Inflammatory macrophage (primary cell): ENCODE measurements around the gene KLK4.

Experiments
- DNase-seq, 2 donors: peaks; one replicate each; pipeline ENCODE4 v3.0.0-alpha.2; 2020 to 2022
- total RNA-seq, 18 experiments: gene quantifications; one replicate each; lab custom pipeline; 2026; ENCODE audit warnings: mixed read lengths in 6 of 18, inconsistent platforms in 2 of 18; lab: John Stamatoyannopoulos, UW

KLK4 gene, protein sequence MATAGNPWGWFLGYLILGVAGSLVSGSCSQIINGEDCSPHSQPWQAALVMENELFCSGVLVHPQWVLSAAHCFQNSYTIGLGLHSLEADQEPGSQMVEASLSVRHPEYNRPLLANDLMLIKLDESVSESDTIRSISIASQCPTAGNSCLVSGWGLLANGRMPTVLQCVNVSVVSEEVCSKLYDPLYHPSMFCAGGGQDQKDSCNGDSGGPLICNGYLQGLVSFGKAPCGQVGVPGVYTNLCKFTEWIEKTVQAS
- total RNA-seq: 0 to 0.80 (median 0.07) reads per million in 18 experiments

DNA sequence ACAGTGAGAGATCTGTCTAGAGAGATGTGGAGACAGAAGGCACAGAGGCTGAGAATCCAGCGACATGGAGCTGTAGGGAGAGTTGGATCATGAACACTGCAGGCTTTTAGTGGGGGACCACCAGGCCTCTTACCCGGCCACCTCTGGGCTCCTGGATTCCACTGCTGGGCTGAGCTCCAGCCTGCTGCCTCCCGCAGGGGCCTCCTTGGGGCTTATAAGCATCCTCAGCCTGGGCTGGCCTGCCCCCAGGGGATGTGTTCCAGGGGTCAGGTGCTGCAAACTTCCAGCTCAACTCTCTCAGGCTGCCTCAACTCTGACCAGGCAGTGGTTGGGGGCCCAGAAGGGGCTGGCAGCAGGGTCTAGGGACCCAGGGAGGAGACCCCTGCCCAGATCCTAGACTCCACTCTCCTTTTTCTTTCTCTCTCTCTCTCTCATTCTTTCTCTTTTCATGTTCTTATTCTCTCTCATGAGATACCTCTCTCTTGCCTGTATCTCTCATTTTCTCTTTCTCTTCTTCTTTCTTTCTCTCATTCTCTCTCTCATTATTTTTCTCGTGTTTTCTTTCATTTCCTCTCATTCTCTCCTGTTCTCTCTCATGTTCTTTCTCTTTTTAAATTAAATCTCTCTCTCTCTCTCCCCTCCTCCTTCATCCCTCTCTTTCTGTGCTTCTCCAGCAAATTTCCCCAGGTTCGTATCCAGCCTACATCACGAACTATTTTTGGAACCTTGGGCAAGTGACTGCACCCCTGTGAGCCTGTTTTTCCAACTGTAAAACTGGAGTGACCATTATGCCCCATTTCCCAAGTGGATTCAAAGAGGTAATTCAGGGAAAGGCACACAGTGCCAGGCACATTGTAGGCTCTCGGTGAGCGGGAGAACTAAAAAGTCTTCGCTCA, at the start of gene KLK4:
Gene KLK4 (minus strand): TSS at position 190 of the 896 bp plus-strand sequence. CDS start 657 bp downstream, outside the sequence.
- DNase-seq: no peak

DNA sequence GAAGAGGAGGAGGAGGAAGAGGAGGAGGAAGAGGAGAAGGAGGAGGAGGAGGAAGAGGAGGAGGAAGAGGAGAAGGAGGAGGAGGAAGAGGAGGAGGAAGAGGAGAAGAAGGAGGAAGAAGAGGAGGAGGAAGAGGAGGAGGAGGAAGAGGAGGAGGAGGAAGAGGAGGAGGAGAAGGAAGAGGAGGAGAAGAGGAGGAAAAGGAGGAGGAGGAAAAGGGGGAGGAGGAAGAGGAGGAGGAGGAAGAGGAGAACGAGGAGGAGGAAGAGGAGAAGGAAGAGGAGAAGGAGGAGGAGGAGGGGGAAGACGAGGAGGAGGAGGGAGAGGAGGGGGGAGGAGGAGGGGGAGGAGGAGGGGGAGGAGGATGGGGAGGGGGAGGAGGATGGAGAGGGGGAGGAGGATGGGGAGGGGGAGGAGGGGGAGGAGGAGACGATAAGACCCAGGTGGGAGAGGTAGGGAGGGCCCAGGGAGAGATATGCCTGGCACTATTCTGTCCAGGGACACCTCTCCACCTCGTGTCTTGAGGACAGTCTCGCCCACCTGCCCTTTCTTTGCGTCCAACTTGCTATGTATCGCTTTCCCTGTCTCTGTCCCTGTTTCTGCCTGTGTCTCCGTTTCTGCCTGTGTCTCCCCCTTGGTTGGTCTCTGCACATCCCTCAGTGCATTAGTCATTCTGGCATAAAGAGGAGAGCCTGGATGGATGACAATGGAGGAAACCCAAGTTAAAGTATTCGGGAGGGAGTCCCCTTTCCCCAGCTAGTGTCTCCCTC, 48.7 kb upstream of the KLK4 start:
- no peak for DNase-seq

DNA sequence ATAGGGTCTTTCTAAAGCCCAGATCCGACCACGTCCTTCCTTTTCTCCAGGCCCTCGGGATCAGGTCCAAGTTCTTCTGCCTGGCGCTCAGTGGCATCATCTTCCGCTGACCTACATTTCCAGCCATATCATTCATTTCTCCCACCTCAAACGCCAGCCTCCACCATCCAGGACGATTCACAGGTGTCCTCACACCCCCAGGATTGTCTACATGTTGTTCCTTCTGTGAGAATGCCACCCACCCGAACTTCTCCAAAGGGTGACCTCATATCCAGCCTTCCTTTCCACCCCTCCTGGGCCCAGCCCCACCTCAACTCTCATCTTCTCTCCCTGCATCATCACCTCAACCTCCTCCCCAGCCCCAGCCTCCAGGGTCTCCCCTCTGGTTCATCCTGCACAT, 46.4 kb upstream of the KLK4 start:
- no peak for DNase-seq

DNA sequence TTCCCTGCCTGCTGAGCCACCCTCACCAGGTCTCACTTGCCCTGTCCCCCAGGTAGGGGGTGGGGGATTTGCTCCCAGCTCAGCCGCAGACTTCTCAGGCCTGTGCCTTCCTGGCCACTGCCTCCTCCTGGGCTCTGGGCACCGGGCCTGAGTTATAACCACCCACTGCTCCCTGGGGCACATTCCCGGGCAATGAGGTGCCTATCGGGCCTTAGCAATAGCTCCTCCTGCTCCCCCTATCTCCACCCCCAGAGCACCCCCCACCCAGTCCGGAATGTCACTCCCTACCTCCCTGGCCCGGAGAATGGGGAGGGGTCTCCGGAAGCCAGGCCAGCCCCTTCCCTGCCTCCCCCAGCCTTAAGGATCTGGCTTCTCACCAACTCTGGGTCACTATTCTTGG, 41.7 kb upstream of the KLK4 start, which contains the start of gene KLK5:
Gene KLK5 (minus strand): TSS at position 129 of the 400 bp plus-strand sequence. CDS start 381 bp downstream, outside the sequence.
- no peak for DNase-seq

DNA sequence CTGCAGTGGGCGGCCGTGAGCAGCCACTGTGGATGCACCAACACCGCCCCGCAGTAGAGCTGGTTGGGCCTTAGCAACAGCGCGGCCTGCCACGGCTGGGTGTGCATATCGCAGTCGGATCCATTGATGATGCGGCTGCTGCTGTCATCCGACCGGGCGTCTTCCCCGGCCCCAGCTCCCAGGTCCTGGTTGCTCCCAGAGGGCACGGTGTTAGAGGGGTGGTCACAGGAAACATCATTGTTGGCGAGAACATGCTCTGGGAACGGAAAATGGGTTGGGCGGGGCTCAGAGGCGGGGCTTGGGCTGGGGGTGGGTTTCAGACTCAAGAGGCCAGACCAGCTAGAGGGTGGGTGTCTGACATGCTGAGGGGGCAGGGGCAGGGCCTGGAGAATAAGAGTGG, 38.7 kb upstream of the KLK4 start:
- no peak for DNase-seq

DNA sequence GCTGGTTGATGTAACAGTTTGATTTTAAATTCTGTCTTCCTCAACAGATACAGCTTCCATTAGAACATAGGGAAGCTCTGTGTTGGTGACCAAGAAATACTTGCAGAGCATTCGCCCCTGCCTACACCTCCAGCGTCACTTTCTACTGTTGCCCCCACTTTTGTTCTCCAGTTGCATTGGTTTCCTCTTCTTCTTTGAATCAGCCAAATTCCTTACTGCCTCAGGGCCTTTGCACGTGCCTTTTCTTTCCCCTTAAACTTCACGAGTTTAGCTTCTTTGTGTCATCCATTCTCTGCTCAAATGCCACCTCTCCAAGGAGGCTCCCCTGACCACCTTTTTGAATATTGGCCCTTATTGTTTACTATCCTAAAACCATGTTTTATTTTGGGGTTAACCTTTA, 35.9 kb upstream of the KLK4 start:
- DNase-seq: no peak

DNA sequence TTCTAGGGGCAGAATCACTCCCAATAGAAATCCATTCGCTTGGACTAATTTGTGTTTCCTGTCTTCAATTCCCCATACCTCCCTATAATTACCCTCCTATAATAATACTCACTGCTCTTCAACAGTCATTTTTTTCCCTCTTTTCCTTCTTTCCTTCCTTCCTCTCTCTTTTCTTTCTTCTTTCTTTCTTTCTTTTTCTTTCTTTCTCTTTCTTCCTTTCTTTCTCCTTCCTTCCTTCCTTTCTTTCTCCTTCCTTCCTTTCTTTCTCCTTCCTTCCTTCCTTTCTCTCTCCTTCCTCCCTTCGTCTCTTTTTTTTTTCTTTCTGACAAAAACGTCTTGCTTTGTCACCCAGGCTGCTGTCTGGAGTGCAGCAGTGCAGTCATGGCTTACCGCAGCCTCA, 33.6 kb upstream of the KLK4 start:
- DNase-seq: no peak

DNA sequence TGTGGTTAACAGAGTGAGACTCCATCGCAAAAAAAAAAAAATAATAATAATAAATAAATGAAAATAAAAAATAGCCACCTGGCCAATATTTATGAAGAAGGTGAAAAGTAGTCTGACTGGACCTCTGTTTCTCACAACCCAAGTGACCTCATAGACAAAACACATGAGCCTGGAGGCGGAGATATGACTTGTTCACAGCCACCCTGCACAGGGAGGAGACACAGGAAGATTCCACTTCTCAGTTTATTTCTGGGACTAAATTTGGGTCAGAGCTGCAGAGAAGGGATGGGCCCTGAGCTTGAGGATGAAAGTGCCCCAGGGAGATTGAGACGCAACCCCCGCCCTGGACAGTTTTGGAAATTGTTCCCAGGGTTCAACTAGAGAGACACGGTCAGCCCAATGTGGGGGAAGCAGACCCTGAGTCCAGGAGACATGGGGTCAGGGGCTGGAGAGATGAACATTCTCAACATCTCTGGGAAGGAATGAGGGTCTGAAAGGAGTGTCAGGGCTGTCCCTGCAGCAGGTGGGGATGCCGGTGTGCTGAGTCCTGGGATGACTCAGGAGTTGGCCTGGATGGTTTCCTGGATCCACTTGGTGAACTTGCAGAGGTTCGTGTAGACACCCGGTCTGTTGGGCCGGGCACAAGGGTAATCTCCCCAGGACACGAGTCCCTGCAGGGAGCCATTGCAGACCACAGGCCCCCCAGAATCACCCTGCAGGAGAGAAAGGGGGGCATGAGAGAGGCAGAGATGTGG, 32.1 kb upstream of the KLK4 start:
- DNase-seq: no peak

DNA sequence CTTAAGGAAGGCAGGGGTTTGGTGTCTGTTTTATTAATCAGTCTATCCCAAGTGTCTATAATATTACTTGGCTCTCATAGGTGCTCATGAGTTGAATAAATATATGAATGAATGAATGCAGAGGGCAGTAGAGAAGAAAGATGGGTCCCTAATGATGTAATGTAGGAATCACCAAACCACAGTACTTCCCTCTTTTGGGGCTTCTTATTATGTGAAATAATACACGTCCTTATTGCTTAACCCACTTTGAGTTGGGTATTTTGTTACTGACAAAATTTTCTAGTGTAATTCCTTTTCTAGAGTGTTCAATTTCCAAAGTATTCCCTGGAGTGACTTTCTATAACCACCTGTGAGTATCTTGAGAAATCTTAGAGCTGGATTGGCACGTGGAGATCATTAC, 28.4 kb upstream of the KLK4 start:
- peak in 1 of 2 donors; percentile 37 for DNase-seq

DNA sequence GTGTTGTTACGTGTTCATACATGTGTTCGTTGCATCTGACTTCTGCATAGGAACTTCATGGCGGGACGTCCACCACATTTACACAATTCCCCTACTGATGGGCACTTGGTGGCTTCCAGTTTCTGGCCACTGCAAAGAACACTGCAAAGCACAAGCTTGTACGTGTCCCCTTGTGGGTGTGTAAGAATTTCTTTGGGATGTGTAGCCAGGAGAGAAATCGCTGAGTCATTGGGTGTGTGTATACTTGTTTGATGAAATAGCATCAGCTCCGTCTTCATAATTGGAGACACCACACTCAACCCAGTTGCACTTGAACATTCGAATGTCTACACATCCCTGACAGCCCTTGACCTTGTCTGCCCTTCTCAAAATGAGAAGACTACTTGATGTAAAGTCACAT, 22.4 kb upstream of the KLK4 start:
- DNase-seq: no peak

DNA sequence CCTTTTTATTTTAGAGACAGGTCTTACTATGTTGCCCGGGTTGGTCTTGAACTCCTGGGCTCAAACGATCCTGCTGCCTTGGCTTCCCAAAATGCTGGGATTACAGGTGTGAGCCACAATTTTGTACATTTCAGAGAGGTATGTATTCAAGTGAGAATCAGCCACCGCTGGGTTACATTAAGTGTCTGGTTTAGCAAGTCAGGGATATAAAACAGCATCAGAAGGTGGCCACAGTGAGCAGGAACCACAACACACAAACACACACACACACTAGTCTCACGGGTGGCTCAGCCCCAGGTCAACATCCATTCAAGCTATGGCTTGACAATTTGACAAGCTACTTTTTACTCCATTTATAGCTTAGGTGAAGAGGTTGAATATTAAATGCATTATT, 21.5 kb upstream of the KLK4 start:
- DNase-seq: no peak

DNA sequence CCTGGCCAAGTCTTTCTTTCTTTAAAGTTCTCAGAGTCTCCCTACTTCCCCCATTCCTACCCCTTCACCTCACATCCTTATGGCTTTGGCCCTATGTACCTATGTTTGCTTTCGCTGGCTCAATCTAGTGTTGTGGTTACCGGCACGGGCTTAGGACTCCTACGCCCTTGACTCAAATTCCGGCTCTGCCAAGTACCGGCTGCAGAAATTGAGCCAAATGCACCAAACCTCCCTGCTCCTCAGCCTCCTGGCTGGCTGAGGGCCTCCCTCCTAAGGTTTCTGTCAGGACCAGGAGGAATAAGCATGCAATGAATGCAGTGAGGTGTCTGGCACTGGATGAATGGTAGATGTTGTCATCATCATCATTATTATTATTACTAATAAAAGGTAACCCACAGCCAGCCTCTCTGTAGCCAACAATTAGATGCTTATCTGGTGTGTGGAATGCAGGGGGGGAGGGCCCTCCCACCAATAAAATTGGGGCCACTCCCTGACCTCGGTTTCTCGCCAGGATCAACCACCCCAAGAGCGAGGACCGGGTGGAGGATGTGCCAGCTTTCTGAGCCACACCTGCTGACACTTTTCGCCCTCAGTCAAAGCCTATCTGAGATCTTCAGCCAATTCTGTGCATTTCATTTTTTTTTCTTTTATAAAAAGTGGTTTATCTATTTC, 21.0 kb upstream of the KLK4 start:
- no peak for DNase-seq

DNA sequence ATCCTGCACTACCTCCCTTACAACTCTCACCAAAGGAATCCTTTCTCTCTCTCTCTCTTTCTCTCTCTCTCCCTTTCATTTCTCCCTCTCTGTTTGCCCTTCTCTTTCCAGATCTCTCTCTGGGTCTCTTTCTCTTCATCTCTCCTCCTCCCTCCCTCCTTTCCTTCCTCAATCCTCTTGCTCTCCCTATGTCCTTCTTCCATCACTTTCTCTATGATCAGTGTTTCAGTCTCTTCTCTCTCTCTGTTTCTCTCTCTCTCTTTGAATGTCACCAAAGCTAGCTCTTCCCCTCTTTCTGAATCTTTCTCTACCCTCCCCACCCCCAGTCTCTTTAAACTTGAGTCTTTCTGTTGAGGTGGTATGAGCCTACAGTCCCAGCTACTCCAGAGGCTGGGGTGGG, 19.8 kb upstream of the KLK4 start:
- no peak for DNase-seq

DNA sequence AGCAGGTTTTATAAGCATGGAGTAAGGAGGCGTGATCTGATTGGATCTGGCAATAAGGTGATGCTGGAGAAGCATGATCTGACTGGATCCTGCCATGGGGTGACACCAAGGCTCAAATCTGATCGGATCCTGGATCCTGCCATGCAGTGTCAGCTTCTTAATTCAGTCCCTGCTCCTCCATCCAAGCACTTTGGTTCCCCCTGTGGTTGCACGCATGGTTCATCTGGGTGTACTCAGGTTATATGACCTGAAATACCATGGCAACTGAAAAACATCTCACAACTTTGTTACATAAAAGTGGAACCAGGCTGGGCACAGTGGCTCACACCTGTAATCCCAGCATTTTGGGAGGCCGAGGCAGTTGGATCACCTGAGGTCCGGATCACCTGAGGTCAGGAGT, 17.6 kb upstream of the KLK4 start:
- DNase-seq: no peak

DNA sequence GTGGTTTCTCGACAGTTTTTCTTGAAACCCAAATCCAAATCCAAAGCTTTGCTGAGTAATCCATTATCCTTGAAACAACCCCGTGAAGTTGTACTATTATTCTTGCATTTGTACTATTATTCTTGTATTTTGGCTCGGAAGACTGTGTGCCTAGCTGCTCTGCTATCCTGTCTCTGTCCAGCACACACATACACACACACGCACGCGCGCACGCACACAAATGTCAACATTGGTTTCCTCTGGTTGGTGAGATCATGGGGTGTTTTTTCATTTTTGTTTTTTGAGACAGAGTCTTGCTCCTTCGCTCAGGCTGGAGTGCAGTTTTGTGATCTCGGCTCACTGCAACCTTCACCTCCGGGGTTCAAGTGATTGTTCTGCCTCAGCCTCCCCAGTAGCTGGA, 14.9 kb upstream of the KLK4 start:
- DNase-seq: no peak

DNA sequence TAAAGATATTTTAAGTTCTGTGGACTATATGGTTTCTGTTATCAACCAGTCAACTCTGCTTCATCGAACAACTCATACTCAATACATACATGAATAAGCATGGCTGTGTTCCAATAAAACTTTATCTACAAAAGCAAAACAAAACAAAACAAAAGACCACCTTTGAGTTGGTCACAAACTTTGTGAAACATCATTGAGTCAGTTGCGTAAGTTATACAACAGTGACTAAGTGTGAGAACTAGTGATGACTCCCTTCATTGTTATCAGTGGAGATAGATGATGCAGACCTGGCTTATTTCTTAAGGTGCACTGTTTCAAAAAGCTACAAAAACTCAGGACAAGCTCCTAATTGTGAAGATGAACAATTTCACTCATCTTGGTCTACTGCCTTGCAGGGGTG, 14.5 kb upstream of the KLK4 start:
- DNase-seq: no peak

DNA sequence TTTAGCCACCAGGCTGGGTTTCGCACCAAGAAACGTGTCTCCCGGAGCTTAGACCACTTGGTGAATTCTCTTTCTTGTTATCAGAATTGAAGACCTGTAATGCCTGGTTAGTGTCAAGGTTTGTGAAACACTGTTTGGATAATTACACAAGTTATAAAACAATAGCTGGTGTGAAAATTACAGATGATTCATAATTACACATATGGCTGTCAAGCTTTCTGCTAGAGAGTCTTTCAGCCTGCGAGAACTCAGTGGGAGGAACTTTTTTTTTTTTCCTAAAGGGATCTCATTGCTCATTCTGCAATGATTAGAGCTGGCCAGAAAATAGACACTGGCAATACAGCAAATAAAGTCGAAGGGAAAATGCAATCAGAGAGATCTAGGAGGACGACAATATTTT, 13.4 kb upstream of the KLK4 start:
- no peak for DNase-seq

DNA sequence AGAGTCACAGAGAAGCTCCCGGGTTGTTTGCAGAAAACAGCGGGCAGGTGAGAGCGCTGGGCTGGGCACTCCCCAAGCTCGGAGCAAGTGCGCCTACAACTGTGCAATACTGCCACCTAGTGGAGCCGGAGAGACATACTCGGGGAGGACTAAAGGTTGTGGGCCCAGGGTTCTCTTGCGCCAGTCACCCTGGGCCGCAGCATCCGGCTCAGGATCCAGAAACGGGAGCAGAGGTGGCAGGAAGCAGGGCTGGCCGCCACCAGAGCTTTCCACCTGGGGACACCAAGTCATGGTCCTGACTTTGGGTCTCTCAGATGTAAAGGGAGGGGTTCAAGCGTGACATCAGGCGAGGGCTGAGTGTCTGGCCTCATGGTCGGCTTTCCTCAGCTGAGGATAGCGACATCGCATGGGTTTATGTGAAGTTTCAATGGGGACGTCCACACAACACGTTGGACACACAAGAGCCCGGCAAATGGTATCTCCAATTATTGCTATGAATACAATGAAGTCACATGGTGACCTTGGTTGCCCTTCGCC, 11.2 kb upstream of the KLK4 start:
- peak; percentile 78 to 88 for DNase-seq

DNA sequence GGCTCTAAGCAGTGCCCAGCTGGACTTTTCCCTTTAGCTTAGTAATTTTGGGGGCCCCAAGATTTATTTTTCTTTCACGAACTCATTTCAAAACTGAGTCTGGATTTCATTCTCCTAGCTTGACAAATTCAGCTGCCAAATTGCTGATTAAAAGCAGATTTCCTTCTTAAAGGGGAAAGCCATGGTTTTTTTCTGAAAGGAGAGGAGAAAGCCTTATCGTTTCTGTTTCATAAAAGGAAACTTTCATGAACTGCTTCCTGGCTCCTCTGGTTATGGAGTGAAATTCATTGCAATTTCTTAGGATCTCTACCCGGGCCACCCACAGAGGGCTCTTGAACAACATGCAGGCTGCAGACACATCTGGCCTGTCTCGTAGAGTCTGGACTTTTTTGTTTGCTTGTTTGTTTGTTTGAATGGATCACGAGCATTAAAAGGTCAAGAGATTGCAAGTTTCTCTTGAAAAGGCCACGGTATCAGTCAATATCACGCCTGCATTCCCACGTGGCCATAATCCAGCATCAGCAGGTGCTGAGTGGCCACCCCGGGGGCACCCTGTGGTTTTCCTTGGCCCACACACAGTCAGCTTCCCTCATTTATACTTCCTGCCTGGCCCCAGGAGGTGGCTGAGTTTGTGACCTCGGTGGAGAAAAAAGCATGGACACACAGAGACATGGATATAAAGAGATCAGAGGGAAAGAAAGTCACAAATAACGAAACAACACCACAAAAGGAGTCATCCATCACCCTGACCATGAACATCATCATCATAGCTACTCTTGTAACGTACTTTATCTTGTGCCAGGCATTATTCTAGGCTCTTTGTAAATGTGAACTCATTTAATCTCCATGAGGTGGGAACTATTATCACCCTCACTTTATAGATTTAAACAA, 10.5 kb upstream of the KLK4 start:
- DNase-seq: peak; percentile 86 to 94

DNA sequence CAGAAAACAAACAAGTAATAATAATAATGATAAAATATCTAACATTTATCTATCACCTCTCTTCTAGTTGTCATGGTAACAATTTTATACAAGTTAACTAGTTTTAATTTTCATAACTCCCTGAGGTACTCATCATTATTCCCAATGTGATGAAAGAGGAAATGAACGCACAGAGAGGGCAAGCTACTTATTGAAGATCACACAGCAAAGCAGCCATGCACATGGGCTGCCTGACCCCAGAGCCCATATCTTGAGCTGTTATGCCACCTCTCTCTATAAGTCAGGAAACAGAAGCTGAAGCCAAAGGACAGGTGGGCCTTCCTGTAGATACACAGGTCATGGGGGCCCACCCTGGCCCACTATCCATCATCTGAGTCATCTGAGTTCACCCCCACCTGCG, 4.9 kb upstream of the KLK4 start:
- no peak for DNase-seq
